GM23338 (cell line): ENCODE data around the gene KRTAP12-1. TPM values are rescaled to one million over a fixed set of nuclear protein-coding genes. Genes with fewer than 3 reads are reported as not detected.

Source experiments
- ATAC-seq: fragments of 200-7000 bp; cut with Tn5 transposase; 3 replicates; pipeline ENCODE4 v1.9.1; 2020
- DNase-seq: peaks from one replicate; pipeline ENCODE4 v3.0.0-alpha.2; 2015; ENCODE audit warnings: low spot score
- H2AFZ ChIP-seq: fragments of 200-600 bp; sonication (generic); 2 replicates; pipeline ENCODE4 v1.8.0; 2016; ENCODE audit warnings: antibody characterized with exemption, mild to moderate bottlenecking, moderate library complexity
- H3F3A ChIP-seq: fragments of 200-600 bp; sonication (generic); replicated peaks from 2 replicates; pipeline ENCODE4 v1.8.0; 2017; ENCODE audit warnings: antibody characterized with exemption, mixed run types, low read depth
- H3K27ac ChIP-seq: fragments of 200-600 bp; sonication (generic); 2 replicates; pipeline ENCODE4 v1.6.1; 2016; ENCODE audit warnings: low read depth
- H3K27me3 ChIP-seq: fragments of 200-600 bp; sonication (generic); 2 replicates; pipeline ENCODE4 v1.8.0; 2016; ENCODE audit warnings: mild to moderate bottlenecking, mixed run types, moderate library complexity; ENCODE audit not compliant: insufficient read depth
- H3K36me3 ChIP-seq: fragments of 200-600 bp; sonication (generic); 2 replicates; pipeline ENCODE4 v1.8.0; 2016; ENCODE audit warnings: mild to moderate bottlenecking; ENCODE audit not compliant: insufficient read depth
- H3K4me1 ChIP-seq: fragments of 200-600 bp; sonication (generic); 2 replicates; pipeline ENCODE4 v1.8.0; 2016; ENCODE audit warnings: mild to moderate bottlenecking, moderate library complexity; ENCODE audit not compliant: insufficient read depth
- H3K4me2 ChIP-seq: fragments of 200-600 bp; sonication (generic); 2 replicates; pipeline ENCODE4 v1.7.1; 2017; ENCODE audit warnings: mixed run types
- H3K4me3 ChIP-seq: fragments of 200-600 bp; sonication (generic); 2 replicates; pipeline ENCODE4 v1.6.1; 2016; ENCODE audit warnings: mixed run types
- H3K79me2 ChIP-seq: fragments of 200-600 bp; sonication (generic); replicated peaks from 2 replicates; pipeline ENCODE4 v1.8.0; 2017; ENCODE audit warnings: mild to moderate bottlenecking; ENCODE audit not compliant: insufficient read depth
- H3K9me2 ChIP-seq: fragments of 200-600 bp; sonication (generic); 2 replicates; pipeline ENCODE4 v1.8.0; 2017; ENCODE audit not compliant: insufficient read depth
- H4K20me1 ChIP-seq: fragments of 200-600 bp; sonication (generic); replicated peaks from 2 replicates; pipeline ENCODE4 v1.8.0; 2017; ENCODE audit warnings: mild to moderate bottlenecking; ENCODE audit not compliant: insufficient read depth
- H3K27ac Mint-ChIP-seq: 2 replicates; pipeline ENCODE4 v1.8.0; 2020; ENCODE audit warnings: inconsistent platforms, mild to moderate bottlenecking, moderate library complexity, mixed read lengths
- H3K27me3 Mint-ChIP-seq: 3 replicates; pipeline ENCODE4 v1.8.0; 2022; ENCODE audit warnings: low read depth, mild to moderate bottlenecking, moderate library complexity, mixed read lengths, inconsistent platforms; ENCODE audit not compliant: insufficient read depth, poor library complexity
- H3K36me3 Mint-ChIP-seq: 3 replicates; pipeline ENCODE4 v1.8.0; 2021; ENCODE audit warnings: low read depth, mild to moderate bottlenecking, inconsistent platforms, moderate library complexity, mixed read lengths
- H3K4me1 Mint-ChIP-seq: 3 replicates; pipeline ENCODE4 v1.8.0; 2020; ENCODE audit warnings: mild to moderate bottlenecking, inconsistent platforms, mixed read lengths
- H3K4me3 Mint-ChIP-seq: 3 replicates; pipeline ENCODE4 v1.8.0; 2021; ENCODE audit warnings: moderate library complexity, mild to moderate bottlenecking, inconsistent platforms, mixed read lengths
- H3K9me3 Mint-ChIP-seq: 3 replicates; pipeline ENCODE4 v1.8.0; 2020; ENCODE audit warnings: moderate library complexity, mild to moderate bottlenecking, inconsistent platforms, mixed read lengths
- CTCF ChIP-seq, 2 experiments: fragments of 200-600 bp in 1 of 2; sonication (generic) in 1 of 2; conservative IDR thresholded peaks; 2 replicates each; pipeline versions ENCODE4 v1.5.1 to v1.6.1; 2016 to 2017; ENCODE audit warnings: antibody characterized with exemption in 2 of 2, low read depth in 2 of 2, mild to moderate bottlenecking in 2 of 2, moderate library complexity in 1 of 2
- ZNF462 ChIP-seq: fragments of 250-450 bp; sonication (Bioruptor Pico); IDR thresholded peaks from 2 replicates; pipeline ENCODE4 v1.5.0; 2020; ENCODE audit warnings: mild to moderate bottlenecking, moderate library complexity
- polyA plus RNA-seq: library from polyadenylated mRNA; unstranded; fragments of >200 nt; fragmentation: Nextera tagmentation; extraction: Ambion mirVana; gene quantifications from 2 replicates; pipeline ENCODE4 v1.2.1, GENCODE V29; 2016
- total RNA-seq: library from RNA; depleted of rRNA; stranded (reverse); fragments of >200 nt; shearing (Covaris generic); gene quantifications from 2 replicates; pipeline ENCODE4 v1.2.3, GENCODE V29; 2014

Gene KRTAP12-1
- total and polyA plus RNA-seq, 2 experiments from 2014 or later = not detected

DNA sequence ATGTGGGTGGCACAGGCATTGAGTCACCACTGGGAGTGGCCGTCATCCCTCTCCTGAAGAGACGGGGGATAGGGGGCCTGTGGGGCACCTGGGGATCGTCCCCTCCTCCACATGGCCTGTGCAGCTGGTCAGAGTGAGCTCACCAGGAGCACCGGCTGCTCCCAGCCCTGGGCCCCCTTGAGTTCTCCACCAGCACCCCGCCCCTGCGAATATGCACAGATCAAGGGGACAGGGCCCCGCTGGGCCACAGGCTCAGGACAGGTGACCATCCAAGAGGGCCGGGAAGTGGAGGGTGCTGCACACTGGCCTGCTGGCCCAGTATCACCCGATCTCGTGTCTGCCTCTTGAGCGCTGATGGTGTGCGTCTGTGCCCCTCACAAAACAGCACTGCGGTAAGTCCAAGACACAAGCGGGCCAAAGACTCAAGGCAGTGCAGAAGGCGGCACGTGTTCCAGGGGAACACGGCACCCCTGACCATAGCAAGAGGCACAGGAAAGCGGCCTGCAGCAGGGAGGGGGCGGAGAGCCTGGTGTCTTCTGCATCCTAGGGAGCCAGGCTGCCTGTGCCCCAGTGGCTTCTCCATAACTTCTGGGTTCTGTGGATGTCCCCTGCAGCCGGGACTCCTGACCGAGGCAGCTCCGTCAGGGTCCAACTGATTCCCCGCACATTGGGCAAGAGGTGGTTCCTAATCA is 47.5 kb upstream of the KRTAP12-1 start:
- Mint-ChIP-seq H3K27ac (no peak overlapping the region), H3K9me3 (peaks cover 10% of the 10 kb centered on the region; the same call in 2 of the 3 replicates), H3K27me3 (peaks cover 22% of the 10 kb centered on the region), H3K36me3 (peaks cover 9% of the 10 kb centered on the region; the same call in 1 of the 3 replicates), H3K4me1 (peaks cover 2% of the 10 kb centered on the region; the same call in 1 of the 3 replicates), H3K4me3 (no peak overlapping the region)
- Histone ChIP-seq H4K20me1 (no peaks in the 10 kb centered on the region), H3K4me2 (no peak overlapping the region), H2AFZ (no peak overlapping the region), H3F3A (no peaks in the 10 kb centered on the region), H3K27ac (no peak overlapping the region), H3K4me1 (no peaks in the 10 kb centered on the region; the same call in 1 of the 2 replicates), H3K79me2 (no peaks in the 10 kb centered on the region), H3K9me2 (no peaks in the 10 kb centered on the region), H3K36me3 (no peaks in the 10 kb centered on the region), H3K27me3 (peaks cover under 1% of the 10 kb centered on the region; the same call in 1 of the 2 replicates), H3K4me3 (no peak overlapping the region)
- TF ChIP-seq ZNF462 = no peak
- no peak for TF ChIP-seq CTCF (conservative IDR thresholded peaks at IDR 0.05; ENCODE audit: low read depth in 2 of 2)
- ATAC-seq = no peak
- DNase-seq = no peak
